Brain microvascular endothelial cell (primary cell): ENCODE measurements around the gene ROR1.

Experiments used
- DNase-seq: peaks from one replicate; pipeline ENCODE4 v3.0.0-alpha.2; 2020
- H3K27ac ChIP-seq: fragments of 250-450 bp; sonication (Bioruptor Pico); 2 replicates; pipeline ENCODE4 v1.5.1; 2020; ENCODE audit warnings: mild to moderate bottlenecking, moderate library complexity
- H3K27me3 ChIP-seq: fragments of 250-450 bp; sonication (Bioruptor Pico); replicated peaks from 2 replicates; pipeline ENCODE4 v1.5.1; 2020; ENCODE audit warnings: mild to moderate bottlenecking
- H3K36me3 ChIP-seq: fragments of 250-450 bp; sonication (Bioruptor Pico); replicated peaks from 2 replicates; pipeline ENCODE4 v1.5.1; 2020; ENCODE audit warnings: mild to moderate bottlenecking
- H3K4me3 ChIP-seq: 2 replicates; pipeline ENCODE4 v1.5.1; 2011; ENCODE audit warnings: low read depth, mild to moderate bottlenecking, control low read depth, low read length, moderate library complexity
- CTCF ChIP-seq: IDR thresholded peaks from 2 replicates; pipeline ENCODE4 v1.5.1; 2011; ENCODE audit warnings: low read depth, mild to moderate bottlenecking, moderate library complexity, low read length, control low read depth, inconsistent platforms; ENCODE audit errors: missing control alignments
- in situ Hi-C: cut with HindIII; loops from 2 replicates; pipeline ENCODE4 v1.10.0; 2017; ENCODE audit warnings: low sequenced_read_pairs, low pct_ligation_motif_present

Gene ROR1

GRCh38 chr1:63966016-63966415 lies 192.2 kb downstream of the ROR1 start:
- H3K27me3 ChIP-seq: no peaks in the 10 kb centered on the region
- H3K36me3 ChIP-seq: no peaks in the 10 kb centered on the region
- H3K27ac ChIP-seq: no peak overlapping the region
- no peak overlapping the region for H3K4me3 ChIP-seq
- in situ Hi-C loops: no loop called here
- no peak for DNase-seq
- TF ChIP-seq CTCF: no peak

GRCh38 chr1:63967901-63968300 lies 194.1 kb downstream of the ROR1 start:
- no peak for DNase-seq
- no peaks in the 10 kb centered on the region for H3K27me3 ChIP-seq
- H3K4me3 ChIP-seq: no peak overlapping the region
- H3K36me3 ChIP-seq: no peaks in the 10 kb centered on the region
- TF ChIP-seq CTCF: no peak
- H3K27ac ChIP-seq: no peak overlapping the region
- in situ Hi-C loops: no loop called here

- Histone ChIP-seq H3K4me3 (no peak overlapping the region), H3K27ac (no peak overlapping the region), H3K36me3 (no peaks in the 10 kb centered on the region), H3K27me3 (no peaks in the 10 kb centered on the region)
- in situ Hi-C loops: no loop called here
- DNase-seq: peak; percentile 48
- no peak for TF ChIP-seq CTCF
Measured at GRCh38 chr1:63968663-63969440, 195.0 kb downstream of the ROR1 start.

GRCh38 chr1:63969441-63969901 lies 195.7 kb downstream of the ROR1 start:
- no peak for DNase-seq
- TF ChIP-seq CTCF: no peak
- Histone ChIP-seq H3K27ac (no peak overlapping the region), H3K4me3 (no peak overlapping the region), H3K36me3 (no peaks in the 10 kb centered on the region), H3K27me3 (no peaks in the 10 kb centered on the region)
- in situ Hi-C loops: no loop called here

GRCh38 chr1:63971557-63971956 lies 197.7 kb downstream of the ROR1 start:
- Histone ChIP-seq H3K27me3 (no peaks in the 10 kb centered on the region), H3K27ac (no peak overlapping the region), H3K4me3 (no peak overlapping the region), H3K36me3 (no peaks in the 10 kb centered on the region)
- no peak for DNase-seq
- in situ Hi-C loops: no loop called here
- TF ChIP-seq CTCF: no peak

GRCh38 chr1:63973005-63973419 lies 199.2 kb downstream of the ROR1 start:
- TF ChIP-seq CTCF: no peak
- no peaks in the 10 kb centered on the region for H3K27me3 ChIP-seq
- no peak overlapping the region for H3K27ac ChIP-seq
- H3K36me3 ChIP-seq: no peaks in the 10 kb centered on the region
- DNase-seq: no peak
- no peak overlapping the region for H3K4me3 ChIP-seq
- in situ Hi-C loops: no loop called here
